Measurements from ENCODE around the gene ZNF212. TPM values are rescaled to one million over a fixed set of nuclear protein-coding genes. Genes with fewer than 3 reads are reported as not detected.
A peak's percentile ranks its signal among the peaks of the same experiment; 100 is the strongest.

Gene ZNF212
- total RNA-seq, result 1 to 10 TPM; 4.8 to 8.8 (median 7.4) TPM

DNA sequence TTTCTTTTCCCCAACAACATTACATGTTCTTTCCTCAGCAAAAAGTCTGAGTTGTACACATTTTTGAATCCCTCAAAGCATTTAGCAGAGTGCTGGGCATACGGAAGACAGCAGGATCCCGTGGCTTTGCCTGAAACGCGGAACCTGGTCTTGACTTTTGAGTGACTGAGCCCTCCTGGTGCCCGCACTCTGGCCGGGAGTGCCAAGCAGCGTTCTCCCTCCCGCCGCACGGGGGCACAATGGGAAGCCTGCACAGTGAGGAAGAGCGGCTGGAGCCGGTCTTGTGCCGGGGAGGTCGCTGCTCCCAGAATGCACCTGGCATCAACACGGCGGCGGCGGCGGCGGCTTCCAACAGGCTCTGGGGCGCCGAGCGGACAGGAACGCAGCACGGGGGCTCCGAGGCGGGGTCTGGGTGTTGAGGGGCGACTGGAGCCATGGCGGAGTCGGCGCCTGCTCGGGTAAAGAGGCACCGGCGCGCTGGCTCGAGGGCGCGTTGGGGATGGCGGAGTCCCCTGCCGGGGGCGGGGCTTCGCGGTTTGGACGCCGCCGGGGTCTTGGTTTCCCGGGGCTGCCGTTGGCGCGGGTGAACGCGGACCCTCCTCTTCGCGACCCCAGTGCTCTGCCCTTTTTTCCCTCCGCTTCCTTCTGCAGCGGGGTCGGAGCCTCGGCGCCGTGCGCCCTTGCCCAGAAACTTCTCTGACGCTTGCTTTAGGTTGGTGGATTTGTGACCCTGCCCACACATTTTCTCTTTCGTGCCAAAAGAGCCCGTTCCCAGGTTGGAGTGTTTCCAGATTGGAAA lies at the start of gene ZNF212:
Gene ZNF212 (plus strand): TSS at position 307 of the 799 bp plus-strand sequence. CDS start 128 bp downstream, at position 435.
- Histone ChIP-seq H3K4me3 (peak within 1 kb of the TSS; percentile 79 to 95 (median 86)), H3K4me1 (peaks cover 15 to 32% (median 24%) of the 10 kb centered on the region in 4 donors), H3K27ac (replicated peaks in 1 of 4) (peak within 1 kb of the TSS; percentile 73 to 82 (median 75)), H3K27me3 (no peaks in the 10 kb centered on the region), H3K9me3 (no peaks in the 10 kb centered on the region), H3K36me3 (no peaks in the 10 kb centered on the region)
- intact Hi-C loops (cut with DNase I), result loop anchor here (10.0 kb wide), 1 partner anchor 215 kb away; no protein-coding TSS in a partner anchor
- peak; percentile 95 for DNase-seq (ENCODE audit: extremely low spot score)
- WGBS, result 7% methylated on average over 3 of the region's 64 CpGs
- no peak for TF ChIP-seq EP300 (IDR thresholded peaks at IDR 0.05)
- peak; percentile 37 to 90 for TF ChIP-seq POLR2AphosphoS5 (IDR thresholded peaks at IDR 0.05)
- TF ChIP-seq POLR2A (IDR thresholded peaks at IDR 0.05; ENCODE audit: low read depth), result no peak
- TF ChIP-seq, protein P1, sequence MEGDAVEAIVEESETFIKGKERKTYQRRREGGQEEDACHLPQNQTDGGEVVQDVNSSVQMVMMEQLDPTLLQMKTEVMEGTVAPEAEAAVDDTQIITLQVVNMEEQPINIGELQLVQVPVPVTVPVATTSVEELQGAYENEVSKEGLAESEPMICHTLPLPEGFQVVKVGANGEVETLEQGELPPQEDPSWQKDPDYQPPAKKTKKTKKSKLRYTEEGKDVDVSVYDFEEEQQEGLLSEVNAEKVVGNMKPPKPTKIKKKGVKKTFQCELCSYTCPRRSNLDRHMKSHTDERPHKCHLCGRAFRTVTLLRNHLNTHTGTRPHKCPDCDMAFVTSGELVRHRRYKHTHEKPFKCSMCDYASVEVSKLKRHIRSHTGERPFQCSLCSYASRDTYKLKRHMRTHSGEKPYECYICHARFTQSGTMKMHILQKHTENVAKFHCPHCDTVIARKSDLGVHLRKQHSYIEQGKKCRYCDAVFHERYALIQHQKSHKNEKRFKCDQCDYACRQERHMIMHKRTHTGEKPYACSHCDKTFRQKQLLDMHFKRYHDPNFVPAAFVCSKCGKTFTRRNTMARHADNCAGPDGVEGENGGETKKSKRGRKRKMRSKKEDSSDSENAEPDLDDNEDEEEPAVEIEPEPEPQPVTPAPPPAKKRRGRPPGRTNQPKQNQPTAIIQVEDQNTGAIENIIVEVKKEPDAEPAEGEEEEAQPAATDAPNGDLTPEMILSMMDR (IDR thresholded peaks at IDR 0.05), result peak; percentile 83 to 96 (median 93)

DNA sequence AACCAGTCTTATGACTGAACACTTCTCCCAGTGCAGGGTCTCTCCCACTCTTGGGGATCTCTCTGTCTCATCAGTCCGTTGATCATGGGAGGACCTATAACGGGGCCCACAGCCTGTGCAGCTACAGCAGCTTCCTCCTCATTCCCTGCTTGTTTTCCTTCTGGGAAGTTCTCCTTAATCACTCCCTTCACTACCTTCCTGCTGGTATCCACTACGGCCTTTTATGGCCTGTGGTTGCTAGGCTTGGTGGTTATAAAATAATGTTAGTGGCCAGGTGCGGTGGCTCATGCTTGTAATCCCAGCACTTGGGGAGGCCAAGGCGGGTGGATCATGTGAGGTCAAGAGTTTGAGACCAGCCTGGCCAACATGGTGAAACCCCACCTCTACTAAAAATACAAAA lies 47.6 kb upstream of the ZNF212 start:
- H3K27me3 ChIP-seq, result peaks cover 0 to 3% (median 0%) of the 10 kb centered on the region in 4 donors
- no peaks in the 10 kb centered on the region for H3K36me3 ChIP-seq
- no peak overlapping the region for H3K27ac ChIP-seq (replicated peaks in 1 of 4)
- peaks cover 11 to 15% (median 13%) of the 10 kb centered on the region in 4 donors for H3K4me1 ChIP-seq
- no peak for TF ChIP-seq POLR2AphosphoS5 (IDR thresholded peaks at IDR 0.05)
- no peak for TF ChIP-seq POLR2A (IDR thresholded peaks at IDR 0.05; ENCODE audit: low read depth)
- no peak for TF ChIP-seq EP300 (IDR thresholded peaks at IDR 0.05)
- TF ChIP-seq, protein P1 (IDR thresholded peaks at IDR 0.05), result no peak
- WGBS, result 70% methylated on average over 5 of the region's 5 CpGs
- intact Hi-C loops (cut with DNase I), result no loop called here
- no peak for DNase-seq (ENCODE audit: extremely low spot score)
- H3K4me3 ChIP-seq, result no peak overlapping the region
- H3K9me3 ChIP-seq, result no peaks in the 10 kb centered on the region

DNA sequence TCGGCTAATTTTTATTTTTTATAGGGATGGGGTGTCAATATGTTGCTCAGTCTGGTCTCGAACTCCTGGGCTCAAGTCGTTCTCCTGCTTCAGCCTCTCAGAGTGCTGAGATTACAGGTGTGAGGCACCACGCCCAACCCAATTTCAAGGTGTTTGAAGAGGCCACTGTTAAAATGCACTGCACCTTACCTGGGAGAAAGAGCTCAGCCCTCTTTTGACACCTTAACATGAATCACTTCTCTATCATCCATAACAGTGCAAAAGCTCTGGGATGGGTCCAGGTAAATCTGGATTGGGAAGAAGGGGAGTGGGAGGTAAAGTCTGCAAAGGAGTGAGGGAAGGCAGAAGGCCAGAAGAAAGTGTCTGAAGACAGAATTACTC lies 44.7 kb upstream of the ZNF212 start:
- Histone ChIP-seq H3K36me3 (peaks cover 16 to 20% (median 18%) of the 10 kb centered on the region in 4 donors), H3K27me3 (peaks cover 0 to 3% (median 0%) of the 10 kb centered on the region in 4 donors), H3K4me3 (peak overlapping the region; percentile 72 to 92 (median 81)), H3K9me3 (no peaks in the 10 kb centered on the region), H3K27ac (replicated peaks in 1 of 4) (peak overlapping the region; percentile 89 to 94 (median 91)), H3K4me1 (peaks cover 20 to 31% (median 30%) of the 10 kb centered on the region in 4 donors)
- TF ChIP-seq POLR2AphosphoS5 (IDR thresholded peaks at IDR 0.05) (no peak), POLR2A (IDR thresholded peaks at IDR 0.05; ENCODE audit: low read depth) (no peak), EP300 (IDR thresholded peaks at IDR 0.05) (no peak)
- TF ChIP-seq, protein P1 (IDR thresholded peaks at IDR 0.05), result no peak
- intact Hi-C loops (cut with DNase I), result loop anchor here (5.0 kb wide), 1 partner anchor 47 kb away; the partner anchor contains the start of gene ZNF398
- no peak for DNase-seq (ENCODE audit: extremely low spot score)
- WGBS, result 83% methylated on average over 4 of the region's 4 CpGs

DNA sequence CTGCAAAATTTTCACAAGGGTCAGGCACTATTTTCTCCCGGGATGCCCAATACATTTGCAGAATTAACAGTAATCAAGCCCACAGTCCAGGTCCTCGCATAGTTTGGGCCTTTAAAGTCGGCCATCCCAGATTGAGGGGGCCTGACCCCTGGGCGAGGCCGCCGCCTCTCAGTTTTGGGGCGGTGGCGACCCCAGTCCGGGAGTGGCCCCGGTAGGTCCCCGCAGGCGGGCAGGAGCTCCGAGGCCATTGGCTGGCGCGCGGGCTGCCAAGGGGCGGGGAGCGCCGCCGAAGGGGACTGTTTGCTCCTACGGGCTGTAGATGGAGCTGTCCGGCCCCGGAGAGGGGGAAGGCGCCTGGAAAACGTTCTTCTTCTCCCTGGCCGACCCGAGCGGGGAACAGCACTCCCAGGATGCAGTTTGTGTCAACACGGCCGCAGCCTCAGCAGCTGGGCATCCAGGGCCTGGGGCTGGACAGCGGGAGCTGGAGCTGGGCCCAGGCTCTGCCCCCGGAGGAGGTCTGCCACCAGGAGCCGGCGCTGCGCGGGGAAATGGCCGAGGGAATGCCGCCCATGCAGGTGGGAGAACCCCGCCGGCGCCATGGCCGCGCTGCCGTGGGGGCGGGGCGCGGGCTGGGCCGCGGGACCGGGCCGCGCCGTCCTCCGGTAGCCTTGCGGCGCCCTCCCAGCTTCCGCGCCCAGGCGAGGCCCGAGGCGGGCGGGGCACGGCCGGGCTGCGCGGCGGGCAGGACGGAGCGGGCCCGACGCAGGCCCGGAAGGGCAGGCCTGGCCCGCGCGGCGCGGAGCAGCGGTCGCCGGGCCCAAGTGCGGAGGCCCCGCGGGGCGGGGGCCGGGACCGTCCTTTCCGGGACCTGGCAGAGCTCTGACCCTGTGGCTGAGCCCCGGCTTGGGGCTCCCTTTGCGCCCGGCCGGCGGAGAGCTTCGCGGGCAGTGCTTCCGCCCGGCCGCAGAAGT lies 44.0 kb upstream of the ZNF212 start, which contains the start of gene ZNF282:
Gene ZNF282 (plus strand): TSS at position 367 of the 971 bp plus-strand sequence. CDS start 44 bp downstream, at position 411.
- 1% methylated on average over 30 of the region's 97 CpGs for WGBS
- H3K27me3 ChIP-seq, result peaks cover 0 to 3% (median 0%) of the 10 kb centered on the region in 4 donors
- peak within 1 kb of the TSS; percentile 72 to 92 (median 81) for H3K4me3 ChIP-seq
- H3K4me1 ChIP-seq, result peaks cover 20 to 31% (median 30%) of the 10 kb centered on the region in 4 donors
- no peaks in the 10 kb centered on the region for H3K9me3 ChIP-seq
- intact Hi-C loops (cut with DNase I), result loop anchor here (5.0 kb wide), 1 partner anchor 48 kb away; the partner anchor contains the start of gene ZNF398
- peak; percentile 96 for DNase-seq (ENCODE audit: extremely low spot score)
- H3K36me3 ChIP-seq, result peaks cover 23 to 27% (median 25%) of the 10 kb centered on the region in 4 donors
- peak within 1 kb of the TSS; percentile 89 to 94 (median 91) for H3K27ac ChIP-seq (replicated peaks in 1 of 4)
- no peak for TF ChIP-seq POLR2A (IDR thresholded peaks at IDR 0.05; ENCODE audit: low read depth)
- TF ChIP-seq, protein P1 (IDR thresholded peaks at IDR 0.05), result peak; percentile 53 to 75 (median 58)
- TF ChIP-seq POLR2AphosphoS5 (IDR thresholded peaks at IDR 0.05), result peak; percentile 70 to 78
- no peak for TF ChIP-seq EP300 (IDR thresholded peaks at IDR 0.05)
